Measurements from ENCODE around the gene CYB5RL.
"Not testable (repeated sequence)": the region's sequence is repeated elsewhere in the genome, so short reads cannot be mapped to it uniquely, and the experiment has no call there.

DNA sequence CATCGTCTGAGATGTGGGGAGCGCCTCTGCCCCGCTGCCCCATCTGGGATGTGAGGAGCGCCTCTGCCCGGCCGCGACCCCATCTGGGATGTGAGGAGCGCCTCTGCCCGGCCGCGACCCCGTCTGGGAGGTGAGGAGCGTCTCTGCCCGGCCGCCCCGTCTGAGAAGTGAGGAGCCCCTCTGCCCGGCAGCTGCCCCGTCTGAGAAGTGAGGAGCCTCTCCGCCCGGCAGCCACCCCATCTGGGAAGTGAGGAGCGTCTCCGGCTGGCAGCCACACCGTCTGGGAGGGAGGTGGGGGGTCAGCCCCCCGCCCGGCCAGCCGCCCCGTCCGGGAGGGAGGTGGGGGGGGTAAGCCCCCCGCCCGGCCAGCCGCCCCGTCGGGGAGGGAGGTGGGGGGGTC is 33.4 kb upstream of the CYB5RL start:
- not testable (repeated sequence) for TF ChIP-seq POLR2AphosphoS5 (IDR thresholded peaks at IDR 0.05; ENCODE audit: low read depth, low read length); GABPA (IDR thresholded peaks at IDR 0.05; ENCODE audit: low read depth); EZH2phosphoT487 (IDR thresholded peaks at IDR 0.05; ENCODE audit: borderline replicate concordance, low read depth); SMC3 (IDR thresholded peaks at IDR 0.05; ENCODE audit: low read depth, low read length); EP300 (IDR thresholded peaks at IDR 0.05; ENCODE audit: borderline replicate concordance in 1 of 2, low read depth in 1 of 2, low read length in 1 of 2); JUND (IDR thresholded peaks at IDR 0.05); RXRA (IDR thresholded peaks at IDR 0.05; ENCODE audit: borderline replicate concordance, low read depth)
- TF ChIP-seq, protein P1, sequence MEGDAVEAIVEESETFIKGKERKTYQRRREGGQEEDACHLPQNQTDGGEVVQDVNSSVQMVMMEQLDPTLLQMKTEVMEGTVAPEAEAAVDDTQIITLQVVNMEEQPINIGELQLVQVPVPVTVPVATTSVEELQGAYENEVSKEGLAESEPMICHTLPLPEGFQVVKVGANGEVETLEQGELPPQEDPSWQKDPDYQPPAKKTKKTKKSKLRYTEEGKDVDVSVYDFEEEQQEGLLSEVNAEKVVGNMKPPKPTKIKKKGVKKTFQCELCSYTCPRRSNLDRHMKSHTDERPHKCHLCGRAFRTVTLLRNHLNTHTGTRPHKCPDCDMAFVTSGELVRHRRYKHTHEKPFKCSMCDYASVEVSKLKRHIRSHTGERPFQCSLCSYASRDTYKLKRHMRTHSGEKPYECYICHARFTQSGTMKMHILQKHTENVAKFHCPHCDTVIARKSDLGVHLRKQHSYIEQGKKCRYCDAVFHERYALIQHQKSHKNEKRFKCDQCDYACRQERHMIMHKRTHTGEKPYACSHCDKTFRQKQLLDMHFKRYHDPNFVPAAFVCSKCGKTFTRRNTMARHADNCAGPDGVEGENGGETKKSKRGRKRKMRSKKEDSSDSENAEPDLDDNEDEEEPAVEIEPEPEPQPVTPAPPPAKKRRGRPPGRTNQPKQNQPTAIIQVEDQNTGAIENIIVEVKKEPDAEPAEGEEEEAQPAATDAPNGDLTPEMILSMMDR (IDR thresholded peaks at IDR 0.05): not testable (repeated sequence)
- TF ChIP-seq, protein P2, sequence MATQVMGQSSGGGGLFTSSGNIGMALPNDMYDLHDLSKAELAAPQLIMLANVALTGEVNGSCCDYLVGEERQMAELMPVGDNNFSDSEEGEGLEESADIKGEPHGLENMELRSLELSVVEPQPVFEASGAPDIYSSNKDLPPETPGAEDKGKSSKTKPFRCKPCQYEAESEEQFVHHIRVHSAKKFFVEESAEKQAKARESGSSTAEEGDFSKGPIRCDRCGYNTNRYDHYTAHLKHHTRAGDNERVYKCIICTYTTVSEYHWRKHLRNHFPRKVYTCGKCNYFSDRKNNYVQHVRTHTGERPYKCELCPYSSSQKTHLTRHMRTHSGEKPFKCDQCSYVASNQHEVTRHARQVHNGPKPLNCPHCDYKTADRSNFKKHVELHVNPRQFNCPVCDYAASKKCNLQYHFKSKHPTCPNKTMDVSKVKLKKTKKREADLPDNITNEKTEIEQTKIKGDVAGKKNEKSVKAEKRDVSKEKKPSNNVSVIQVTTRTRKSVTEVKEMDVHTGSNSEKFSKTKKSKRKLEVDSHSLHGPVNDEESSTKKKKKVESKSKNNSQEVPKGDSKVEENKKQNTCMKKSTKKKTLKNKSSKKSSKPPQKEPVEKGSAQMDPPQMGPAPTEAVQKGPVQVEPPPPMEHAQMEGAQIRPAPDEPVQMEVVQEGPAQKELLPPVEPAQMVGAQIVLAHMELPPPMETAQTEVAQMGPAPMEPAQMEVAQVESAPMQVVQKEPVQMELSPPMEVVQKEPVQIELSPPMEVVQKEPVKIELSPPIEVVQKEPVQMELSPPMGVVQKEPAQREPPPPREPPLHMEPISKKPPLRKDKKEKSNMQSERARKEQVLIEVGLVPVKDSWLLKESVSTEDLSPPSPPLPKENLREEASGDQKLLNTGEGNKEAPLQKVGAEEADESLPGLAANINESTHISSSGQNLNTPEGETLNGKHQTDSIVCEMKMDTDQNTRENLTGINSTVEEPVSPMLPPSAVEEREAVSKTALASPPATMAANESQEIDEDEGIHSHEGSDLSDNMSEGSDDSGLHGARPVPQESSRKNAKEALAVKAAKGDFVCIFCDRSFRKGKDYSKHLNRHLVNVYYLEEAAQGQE (IDR thresholded peaks at IDR 0.05; ENCODE audit: low read depth, low read length): not testable (repeated sequence)
- TF ChIP-seq, protein P3, sequence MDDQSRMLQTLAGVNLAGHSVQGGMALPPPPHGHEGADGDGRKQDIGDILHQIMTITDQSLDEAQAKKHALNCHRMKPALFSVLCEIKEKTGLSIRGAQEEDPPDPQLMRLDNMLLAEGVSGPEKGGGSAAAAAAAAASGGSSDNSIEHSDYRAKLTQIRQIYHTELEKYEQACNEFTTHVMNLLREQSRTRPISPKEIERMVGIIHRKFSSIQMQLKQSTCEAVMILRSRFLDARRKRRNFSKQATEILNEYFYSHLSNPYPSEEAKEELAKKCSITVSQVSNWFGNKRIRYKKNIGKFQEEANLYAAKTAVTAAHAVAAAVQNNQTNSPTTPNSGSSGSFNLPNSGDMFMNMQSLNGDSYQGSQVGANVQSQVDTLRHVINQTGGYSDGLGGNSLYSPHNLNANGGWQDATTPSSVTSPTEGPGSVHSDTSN (IDR thresholded peaks at IDR 0.05): not testable (repeated sequence)
- TF ChIP-seq, protein P4, sequence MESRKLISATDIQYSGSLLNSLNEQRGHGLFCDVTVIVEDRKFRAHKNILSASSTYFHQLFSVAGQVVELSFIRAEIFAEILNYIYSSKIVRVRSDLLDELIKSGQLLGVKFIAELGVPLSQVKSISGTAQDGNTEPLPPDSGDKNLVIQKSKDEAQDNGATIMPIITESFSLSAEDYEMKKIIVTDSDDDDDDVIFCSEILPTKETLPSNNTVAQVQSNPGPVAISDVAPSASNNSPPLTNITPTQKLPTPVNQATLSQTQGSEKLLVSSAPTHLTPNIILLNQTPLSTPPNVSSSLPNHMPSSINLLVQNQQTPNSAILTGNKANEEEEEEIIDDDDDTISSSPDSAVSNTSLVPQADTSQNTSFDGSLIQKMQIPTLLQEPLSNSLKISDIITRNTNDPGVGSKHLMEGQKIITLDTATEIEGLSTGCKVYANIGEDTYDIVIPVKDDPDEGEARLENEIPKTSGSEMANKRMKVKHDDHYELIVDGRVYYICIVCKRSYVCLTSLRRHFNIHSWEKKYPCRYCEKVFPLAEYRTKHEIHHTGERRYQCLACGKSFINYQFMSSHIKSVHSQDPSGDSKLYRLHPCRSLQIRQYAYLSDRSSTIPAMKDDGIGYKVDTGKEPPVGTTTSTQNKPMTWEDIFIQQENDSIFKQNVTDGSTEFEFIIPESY (IDR thresholded peaks at IDR 0.05; ENCODE audit: borderline replicate concordance, low read depth): not testable (repeated sequence)
- TF ChIP-seq, protein P5, sequence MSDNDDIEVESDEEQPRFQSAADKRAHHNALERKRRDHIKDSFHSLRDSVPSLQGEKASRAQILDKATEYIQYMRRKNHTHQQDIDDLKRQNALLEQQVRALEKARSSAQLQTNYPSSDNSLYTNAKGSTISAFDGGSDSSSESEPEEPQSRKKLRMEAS (IDR thresholded peaks at IDR 0.05; ENCODE audit: low read depth): not testable (repeated sequence)
- TF ChIP-seq, protein P6, sequence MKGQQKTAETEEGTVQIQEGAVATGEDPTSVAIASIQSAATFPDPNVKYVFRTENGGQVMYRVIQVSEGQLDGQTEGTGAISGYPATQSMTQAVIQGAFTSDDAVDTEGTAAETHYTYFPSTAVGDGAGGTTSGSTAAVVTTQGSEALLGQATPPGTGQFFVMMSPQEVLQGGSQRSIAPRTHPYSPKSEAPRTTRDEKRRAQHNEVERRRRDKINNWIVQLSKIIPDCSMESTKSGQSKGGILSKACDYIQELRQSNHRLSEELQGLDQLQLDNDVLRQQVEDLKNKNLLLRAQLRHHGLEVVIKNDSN (IDR thresholded peaks at IDR 0.05; ENCODE audit: borderline replicate concordance, low read depth): not testable (repeated sequence)

Data from SK-N-SH (cell line).